ENCODE measurements around the gene TNRC6C. TPM values are rescaled to one million over a fixed set of nuclear protein-coding genes. Genes with fewer than 3 reads are reported as not detected.
"Not testable (repeated sequence)": the region's sequence is repeated elsewhere in the genome, so short reads cannot be mapped to it uniquely, and the experiment has no call there.

TNRC6C gene
- total RNA-seq, 1 experiment from 2014 or later: 3.2 TPM

DNA sequence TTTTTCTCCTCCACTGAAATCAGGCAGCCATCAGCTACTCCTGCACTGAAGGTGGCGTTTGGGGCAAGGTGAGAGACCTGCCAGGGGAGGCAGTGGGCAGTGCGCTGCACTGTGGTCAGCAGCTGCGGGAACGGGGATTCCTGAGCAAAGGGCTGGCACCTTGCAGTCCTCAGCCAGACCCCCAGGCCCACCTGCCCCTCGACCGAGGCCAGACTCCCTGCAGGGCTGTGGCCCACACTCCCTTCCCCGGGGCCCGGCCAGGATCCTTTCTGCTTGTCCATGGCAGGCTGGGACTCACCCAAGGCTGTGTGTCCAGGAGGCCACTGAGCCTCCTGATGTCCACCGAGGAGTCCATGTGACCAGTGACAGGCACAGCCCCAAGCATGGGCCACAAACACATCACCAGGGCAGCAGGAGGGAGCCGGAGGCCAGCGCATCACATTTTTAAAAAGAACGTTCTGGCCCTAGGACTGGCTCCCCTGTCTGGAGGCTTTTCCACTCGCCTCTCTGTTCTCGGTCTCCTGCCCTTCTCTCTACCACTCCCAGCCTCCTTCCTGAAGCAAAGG lies 28.5 kb upstream of the TNRC6C start:
- no peak for DNase-seq (ENCODE audit: low spot score)

DNA sequence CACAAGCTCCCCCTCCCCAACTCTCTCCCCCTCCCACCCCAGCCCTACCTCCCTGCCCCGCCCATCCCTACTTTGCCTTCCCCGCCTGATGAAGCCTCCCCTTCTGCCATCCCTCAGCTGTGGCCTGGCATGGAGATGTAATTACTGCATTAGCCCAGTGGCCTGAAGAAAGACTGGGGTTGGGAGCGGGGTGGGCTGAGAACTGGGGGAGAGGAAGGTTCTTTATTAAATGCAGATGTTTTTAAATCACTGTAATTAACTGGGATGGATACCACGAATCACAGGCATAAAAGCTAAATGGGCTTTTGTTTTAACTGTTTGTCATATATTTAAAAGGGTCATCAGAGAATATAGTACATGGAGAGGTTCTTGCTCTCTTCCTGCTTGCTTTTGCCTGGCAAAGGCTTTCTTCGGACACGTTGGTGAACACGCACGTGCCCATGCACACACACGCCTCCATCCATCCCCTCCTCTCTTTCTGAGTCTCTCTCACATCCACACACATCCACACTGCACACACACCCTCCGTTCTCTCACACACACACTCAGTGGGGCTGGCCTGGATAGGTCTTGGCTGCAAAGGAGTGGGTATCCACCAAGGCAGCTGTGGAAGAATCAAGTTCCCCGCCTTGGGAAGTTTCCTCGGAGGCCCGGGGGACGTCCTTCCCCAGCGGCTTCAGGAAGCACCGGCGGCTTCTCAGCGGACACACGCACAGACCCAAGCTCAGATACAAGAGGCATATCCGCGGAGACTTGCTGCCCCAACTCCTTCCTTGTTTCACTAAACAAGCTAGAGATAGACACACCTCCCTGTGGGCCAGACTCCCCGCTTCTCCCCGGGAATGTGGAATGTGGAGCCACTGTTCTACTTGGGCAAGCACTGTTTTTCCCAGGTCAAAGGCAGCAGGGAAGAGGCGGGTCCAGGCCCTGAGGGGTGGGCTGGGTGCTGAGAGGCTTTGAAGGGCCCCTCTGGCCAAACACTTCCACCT lies 27.4 kb upstream of the TNRC6C start:
- no peak for DNase-seq (ENCODE audit: low spot score)

DNA sequence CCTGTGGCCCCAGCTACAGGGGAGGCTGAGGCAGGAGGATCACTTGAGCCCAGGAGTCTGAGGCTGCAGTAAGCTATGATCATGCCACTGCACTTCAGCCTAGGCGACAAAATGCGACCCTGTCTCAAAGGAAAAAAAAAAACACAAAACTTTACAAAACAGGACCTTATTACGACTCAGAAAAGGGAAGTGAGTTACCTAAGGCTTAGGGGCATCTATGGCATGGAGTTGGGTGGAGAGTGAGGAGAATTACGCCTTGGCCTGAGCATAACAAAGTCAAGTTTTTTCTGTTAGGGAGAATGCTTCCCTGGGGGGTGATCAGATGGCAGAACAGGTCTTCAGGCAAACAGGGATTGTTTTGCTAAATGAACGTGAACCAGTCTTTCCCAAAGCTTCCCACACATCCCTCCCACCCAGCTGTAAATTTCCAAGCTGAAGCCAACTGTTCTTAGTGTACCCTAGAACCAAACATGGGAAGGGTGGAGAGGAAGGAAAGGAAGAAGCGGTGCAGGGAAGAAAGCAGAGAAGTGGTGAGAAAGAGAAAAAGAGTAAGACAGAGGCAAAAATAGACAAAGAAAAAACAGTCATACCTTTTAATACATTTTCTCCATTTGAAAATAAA lies 24.6 kb upstream of the TNRC6C start:
- no peak for DNase-seq (ENCODE audit: low spot score)

DNA sequence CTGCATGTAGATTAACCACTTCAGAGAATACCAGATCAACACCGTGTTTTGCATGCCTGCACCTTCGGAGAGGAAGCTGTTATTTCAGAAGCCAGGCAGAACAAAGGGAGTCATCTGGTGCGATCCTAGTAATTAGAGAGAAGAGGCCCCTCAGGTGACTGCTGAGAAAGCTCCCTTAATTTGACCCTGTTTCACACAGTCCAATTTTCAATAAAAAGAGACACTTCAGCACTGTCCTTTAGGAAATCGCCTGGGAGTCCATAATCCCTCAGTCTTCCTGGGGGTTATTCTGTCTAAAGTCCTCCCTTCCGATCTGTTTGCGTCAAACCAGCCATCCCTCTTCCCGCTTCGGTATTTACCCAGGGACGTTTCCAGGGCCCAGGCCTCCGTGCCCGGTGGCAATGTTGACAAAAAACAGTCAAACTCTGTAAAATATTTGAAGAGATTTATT lies 23.4 kb upstream of the TNRC6C start:
- no peak for DNase-seq (ENCODE audit: low spot score)

DNA sequence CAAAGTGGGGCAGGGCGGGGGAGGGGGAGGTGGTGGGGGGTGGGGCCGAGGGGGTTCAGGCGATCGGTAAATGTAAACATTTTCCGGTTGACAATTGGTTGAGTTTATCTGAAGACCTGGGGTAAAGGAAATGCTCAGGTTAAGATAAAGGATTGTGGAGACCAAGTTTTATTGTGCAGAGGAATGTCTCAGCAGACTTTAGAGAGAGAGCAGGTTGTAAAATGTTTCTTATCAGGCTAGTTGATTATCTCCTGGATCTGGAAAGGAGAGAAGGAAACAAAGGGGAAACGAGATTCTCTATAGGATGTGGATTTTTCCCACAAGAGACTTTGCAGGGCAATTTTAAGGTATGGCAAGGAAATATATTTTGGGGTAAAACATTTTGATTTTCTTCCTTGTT lies 22.8 kb upstream of the TNRC6C start:
- DNase-seq (ENCODE audit: low spot score): not testable (repeated sequence)

DNA sequence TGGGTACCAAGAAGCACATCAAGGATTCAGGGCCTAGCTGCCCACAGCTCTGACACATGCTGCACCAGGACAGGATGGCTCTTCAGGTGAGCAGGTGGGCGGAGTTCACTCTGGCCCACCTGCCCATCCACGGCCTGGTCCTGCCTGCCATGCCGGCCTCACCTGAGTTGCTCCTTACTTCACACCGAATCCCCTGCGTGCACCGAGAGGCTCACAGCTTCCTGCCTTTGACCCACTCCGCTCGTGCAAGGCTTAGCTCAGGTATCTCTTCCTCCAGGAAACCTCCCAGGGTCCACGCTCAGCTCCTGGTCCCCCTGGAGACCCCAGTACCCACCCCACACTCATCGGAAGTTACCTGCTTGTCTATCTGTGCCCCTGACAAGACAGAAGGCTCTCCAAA lies 21.6 kb upstream of the TNRC6C start:
- DNase-seq (ENCODE audit: low spot score): no peak

DNA sequence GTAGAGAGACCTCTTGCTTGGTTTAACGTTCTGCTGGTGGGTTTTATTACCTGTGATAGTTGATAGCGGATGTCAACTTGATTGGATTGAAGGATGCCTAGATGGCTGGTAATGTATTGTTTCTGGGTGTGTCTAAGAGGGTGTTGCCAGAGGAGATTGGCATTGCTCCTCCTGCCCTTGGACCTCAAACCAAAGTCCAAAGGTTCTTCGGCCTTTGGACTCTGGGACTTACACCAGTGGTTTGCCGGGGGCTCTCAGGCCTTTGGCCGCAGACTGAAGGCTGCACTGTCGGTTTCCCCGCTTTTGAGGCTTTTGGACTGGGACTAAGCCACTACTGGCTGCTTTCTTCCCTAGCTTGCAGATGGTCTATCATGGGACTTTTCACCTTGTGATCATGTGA lies 17.5 kb upstream of the TNRC6C start:
- DNase-seq (ENCODE audit: low spot score): no peak

DNA sequence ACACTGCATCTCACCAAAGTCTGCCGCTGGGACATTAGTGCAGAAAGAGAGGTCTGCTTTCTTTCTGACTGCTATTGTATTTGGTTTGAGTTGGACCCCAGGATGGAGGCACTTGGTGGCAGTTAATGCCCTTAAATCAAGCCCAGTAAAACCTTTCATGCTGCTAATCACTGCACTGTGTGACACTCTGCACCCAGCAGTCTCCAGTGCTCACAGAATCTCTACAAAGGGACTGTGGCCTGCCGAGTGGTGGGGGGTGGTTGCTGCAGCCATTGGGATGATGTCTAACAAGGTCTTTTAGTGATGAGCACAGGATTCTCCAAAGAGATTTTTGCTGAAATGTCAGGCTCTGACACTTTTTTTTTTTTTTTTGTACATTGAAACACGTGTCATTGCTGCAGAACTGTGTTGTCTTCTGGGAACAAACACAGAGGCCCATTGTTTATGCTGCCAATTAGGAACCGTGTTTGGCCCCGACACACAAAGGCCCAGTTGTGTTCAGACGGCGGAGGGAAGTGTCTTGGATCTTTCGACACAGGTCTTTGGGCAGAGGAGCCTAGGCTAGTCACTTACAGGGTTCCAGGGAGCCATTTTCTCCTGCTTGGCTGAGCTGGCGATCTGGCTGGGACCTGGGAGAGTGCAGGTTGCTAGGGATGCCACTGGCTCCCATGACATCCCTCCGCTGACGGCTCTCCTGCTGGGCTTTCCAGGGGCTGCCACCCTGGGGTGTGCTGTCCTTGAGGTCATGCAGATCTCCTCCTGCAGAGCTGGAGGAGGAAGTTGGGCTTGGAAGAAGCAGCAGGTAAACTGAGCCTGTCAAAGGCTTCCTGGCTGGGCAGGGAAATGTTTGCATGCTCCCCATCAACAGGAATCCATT lies 16.2 kb upstream of the TNRC6C start:
- DNase-seq (ENCODE audit: low spot score): no peak

DNA sequence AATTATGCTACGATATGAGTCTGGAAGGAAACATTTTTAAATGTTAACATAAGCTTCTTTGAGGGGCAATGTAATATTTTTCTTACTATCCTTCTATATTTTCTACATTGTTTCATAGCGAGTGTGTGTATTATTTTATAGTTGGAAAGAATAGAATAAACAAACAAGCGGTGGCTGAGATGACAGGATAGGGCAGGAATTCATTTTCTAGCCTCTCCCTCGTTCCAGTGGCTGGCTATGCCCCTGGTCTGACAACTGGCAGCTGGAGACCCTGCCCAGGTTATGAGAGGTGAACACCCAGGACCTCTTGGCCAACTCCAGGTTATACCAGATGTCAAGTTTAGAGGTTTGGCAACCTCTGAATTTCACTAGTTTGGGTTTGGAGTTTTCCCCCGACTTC lies 14.5 kb upstream of the TNRC6C start:
- no peak for DNase-seq (ENCODE audit: low spot score)

DNA sequence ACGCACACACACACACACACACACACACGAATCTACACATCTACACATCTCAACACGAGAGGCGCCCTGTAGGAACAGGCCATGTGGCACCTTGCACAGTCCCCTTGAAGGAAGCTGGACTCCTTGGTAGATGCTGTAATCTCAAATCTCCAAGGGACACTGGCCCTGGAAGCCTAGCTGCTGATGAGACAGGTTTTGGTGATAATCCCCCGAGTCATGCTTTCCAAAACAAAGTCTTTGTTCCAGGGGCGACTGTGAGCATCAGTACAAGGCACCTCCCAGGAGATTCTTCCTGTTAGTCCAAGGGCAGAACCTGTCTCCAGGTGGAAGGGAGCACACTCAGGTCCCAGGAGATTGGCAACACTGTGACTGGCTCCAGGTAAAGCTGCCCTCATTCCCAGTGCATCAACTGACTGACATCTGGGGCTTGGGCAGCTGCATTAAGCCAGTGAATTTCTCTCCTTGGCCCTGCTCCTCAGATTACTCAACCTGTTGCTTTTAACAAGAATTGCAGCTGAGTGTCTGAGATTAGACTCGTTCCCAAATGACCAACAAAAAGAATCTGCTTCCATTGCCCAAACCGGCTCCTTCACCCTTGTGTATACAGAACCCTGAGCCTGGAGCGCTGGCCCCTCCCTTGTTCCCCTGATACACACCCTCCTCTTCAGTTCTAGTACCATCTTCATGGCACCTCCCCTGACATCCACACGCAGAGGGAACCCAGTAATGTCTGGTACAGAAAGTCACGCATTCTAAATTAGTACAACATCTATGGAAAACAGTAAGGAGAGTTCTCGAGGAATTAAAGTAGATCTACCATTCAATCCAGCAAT lies 13.9 kb upstream of the TNRC6C start:
- DNase-seq (ENCODE audit: low spot score): no peak

DNA sequence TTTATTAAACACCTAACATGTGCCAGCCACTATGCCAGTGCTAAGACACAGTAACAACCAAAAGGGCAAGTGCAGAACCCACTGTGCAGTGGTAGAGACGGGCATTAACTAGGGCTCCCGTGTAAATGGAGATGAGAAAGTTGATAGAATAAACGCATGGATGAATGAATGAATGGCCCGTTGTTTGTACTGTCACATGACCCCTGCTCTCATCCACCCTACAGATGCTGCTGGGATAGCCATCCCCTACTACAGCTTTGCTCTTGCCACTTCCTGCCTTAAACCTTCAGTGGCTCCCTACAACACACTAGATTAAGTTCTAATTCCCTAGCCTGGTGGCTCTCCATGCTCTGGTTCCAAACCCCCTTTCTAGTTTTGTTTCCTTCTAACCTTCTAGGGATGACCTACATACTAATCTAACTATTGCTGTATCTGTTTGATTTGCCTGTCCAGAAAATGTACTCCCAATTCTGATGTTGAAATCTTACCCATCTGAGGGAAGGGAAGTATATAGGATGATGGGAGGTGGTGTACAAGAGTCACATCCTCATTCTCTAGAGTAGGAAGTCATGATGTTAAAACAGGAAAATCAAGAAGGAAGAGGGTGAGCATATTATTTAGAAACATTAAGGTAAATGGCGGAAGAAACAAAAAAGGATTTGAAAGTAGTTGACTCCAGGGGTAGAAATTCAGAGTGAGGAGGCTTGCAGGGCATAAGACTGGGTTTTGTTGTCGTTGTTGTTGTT lies 11.4 kb upstream of the TNRC6C start:
- DNase-seq (ENCODE audit: low spot score): no peak

DNA sequence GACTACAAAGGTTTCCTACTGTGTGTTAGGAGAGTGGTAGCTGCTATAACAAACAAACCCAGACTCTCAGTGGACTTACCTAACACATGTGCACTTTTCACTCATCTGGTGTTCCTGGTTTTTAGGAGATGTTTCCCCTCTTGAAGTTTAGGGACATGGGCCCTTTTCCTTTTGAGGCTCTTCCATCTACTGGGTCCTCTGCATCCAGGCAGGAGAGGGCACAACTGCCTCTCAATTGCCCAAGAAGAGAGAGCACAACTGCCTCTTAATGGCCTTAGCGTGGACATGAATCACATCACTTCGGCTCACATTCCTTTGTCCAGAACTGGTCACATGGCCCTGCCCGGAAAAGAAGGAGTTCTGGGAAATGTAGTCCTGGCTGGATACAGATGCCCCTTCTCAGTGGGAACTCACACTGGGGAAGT lies 9.8 kb upstream of the TNRC6C start:
- DNase-seq (ENCODE audit: low spot score): peak; percentile 69

DNA sequence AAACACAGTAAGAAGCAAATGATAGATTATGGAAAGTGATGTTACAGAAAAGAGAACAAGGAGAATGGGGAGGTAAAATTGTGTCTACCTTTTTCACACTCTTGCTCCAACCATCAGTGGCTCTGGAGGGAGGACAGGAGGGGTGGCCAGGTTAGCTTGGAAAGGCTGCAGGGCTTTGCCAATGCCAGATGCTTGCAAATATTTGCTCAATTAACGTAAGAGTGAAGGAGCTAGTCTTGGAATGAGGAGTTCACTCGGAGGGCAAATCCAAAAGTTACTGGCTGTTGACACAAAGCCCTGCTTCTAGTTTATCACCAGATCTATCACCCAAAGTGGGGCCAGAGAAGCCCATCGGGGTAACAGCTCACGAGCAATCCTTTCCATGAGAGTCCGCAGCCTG lies 7.4 kb upstream of the TNRC6C start:
- no peak for DNase-seq (ENCODE audit: low spot score)

DNA sequence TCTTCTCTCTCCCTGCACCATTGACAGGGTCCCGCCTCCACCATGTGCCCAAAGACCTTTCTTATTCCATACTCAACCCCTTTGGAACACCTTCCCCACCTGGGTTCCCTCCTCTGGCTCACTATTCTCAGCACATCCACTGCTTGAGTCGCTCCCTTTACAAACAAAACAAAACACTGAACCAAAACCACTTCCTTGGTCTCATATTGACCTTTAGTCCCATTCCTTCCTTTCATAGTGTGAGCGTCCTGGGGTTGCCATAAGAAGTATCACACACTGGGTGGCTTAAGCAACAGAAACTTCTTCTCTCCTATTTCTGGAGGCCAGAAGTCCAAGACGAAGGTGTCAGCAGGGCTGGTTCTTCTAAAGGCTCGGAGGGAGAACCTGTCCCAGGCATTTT lies 6.1 kb upstream of the TNRC6C start:
- no peak for DNase-seq (ENCODE audit: low spot score)

DNA sequence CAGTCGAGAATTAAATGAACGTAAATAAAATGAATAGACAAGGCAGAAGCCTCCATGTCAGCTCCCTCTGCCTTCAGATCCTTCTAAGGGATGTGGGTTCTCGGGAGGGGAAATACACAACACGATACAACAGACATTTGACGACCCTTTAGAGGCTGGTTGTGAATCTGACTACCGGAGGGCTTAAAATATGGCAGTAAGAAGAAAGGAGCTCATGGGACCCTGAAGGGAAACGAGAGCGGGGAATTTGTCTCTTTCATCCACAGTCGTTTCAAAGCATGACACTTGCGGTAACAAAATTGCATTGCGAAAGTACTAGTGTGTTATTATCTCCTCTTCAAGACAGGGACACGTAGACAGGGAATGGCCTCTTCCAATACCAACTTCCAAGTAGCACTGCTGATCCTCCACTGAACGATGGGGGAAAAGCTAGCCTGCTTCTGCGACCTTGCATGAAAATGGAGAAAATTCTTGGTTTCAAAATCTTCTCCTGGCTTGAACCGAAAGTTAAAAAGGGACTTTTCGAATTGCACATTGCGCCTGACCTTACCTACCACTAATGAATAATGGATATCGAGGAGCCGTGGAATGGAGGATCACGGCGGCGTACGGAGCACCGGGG lies 1.2 kb upstream of the TNRC6C start:
- no peak for DNase-seq (ENCODE audit: low spot score)

DNA sequence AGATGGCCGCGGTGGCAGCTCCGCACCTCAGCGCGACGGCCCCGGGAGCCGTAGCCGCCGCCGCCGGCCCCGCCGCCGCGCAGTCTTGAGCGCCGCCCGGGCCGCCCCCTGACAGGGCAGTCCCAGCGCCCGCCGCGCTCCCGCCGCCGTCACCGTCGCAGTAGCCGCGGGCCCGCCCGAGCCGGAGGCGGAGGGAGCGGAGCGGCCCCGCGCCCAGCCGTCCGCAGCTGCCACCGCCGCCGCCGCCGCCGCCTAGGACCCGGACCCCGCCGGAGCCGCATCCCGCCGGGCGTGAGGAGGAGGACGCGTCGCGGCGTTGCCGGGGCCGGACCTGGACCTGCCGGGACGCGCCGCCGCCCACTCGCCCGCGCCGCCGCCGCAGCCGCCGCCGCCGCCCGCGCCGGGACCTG lies 218 bp downstream of the TNRC6C start:
- DNase-seq (ENCODE audit: low spot score): no peak

DNA sequence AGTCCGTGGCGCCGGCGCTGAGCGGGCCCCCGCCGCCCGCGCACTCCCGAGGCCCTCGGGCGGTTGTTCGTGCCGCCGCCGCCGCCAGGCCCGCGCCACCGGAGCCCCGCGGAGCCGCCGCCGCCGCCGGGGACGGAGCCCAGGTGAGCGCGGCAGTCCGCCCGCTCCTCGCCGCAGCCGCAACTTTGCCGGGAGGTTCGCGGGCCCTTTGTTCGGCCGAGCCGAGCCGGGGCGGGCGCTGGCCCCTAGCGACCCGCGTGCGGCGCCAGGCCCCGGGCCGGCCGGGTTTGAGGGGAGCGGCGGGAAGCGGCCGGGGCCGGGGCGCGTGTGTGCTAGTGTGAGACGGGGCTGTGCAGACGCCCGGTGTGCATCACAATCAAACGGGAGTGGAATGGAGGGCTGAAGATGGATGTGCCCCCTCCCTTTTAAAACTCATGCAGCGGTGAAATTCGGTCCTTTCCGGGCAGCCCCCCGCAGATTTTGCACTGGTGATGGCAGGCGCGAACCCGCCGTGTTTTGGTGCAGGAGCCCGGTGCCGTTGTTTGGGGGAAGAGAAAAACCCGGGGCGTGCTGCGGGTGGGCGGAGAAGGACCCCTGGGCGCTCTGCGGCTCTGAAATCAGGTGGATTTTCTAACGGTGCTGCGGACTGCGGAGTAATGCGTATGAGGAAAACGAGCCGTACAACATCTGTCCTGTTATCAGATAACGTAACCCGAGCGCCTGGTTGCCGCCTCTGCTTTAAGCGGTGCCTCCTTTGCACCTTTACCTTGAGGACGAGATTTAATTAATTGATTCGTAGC lies 823 bp downstream of the TNRC6C start:
- no peak for DNase-seq (ENCODE audit: low spot score)

DNA sequence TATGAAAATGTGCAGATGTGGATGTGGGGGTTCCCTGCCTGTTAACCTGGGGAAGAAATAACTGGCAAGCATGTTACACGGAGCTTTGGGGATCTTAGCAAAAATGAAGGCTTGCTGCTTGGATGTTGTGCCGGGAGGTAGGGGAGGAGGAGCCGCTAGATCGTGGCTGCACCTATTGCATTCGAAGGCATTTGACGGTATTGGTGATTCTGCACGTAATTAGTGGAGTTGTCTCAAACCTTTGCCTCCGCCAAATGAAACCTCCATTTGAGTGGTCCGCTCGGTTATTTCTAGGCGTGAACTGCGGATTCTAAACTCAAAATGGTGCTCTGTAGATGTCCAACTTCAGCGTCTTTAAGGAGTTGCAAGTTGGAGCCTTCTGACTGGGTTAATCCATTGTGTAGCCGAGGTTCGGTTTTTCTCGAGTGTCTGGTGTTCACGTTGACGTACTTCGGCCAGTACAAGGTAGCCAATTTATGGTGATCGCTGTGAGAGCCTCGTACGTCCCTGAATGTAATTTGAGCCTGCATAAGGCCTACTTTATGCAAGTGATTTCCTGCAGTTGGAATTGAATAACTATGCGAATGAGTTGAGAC lies 1.5 kb downstream of the TNRC6C start:
- no peak for DNase-seq (ENCODE audit: low spot score)

Data from A172 (cell line).